HTERT RPE-1 (cell line): ENCODE measurements around the gene SYK.
"Not testable (repeated sequence)": the region's sequence is repeated elsewhere in the genome, so short reads cannot be mapped to it uniquely, and the experiment has no call there.

Experiments used
- in situ Hi-C: fragments of 300-500 bp; cut with MboI; formaldehyde crosslinking; loops from 4 replicates; pipeline ENCODE4 v1.14.3; 2020; ENCODE audit warnings: low sequenced_read_pairs

The SYK gene

GRCh38 chr9:90795084-90795483 lies 6.5 kb upstream of the SYK start:
- in situ Hi-C loops = no loop called here

- in situ Hi-C loops = no loop called here
Observed at GRCh38 chr9:90795871-90796317, 5.7 kb upstream of the SYK start.

GRCh38 chr9:90799271-90799852 lies 2.3 kb upstream of the SYK start:
- in situ Hi-C loops = no loop called here

GRCh38 chr9:90801973-90802322 lies 329 bp downstream of the SYK start:
- in situ Hi-C loops = no loop called here

- in situ Hi-C loops = no loop called here
Observed at GRCh38 chr9:90802386-90802985, 867 bp downstream of the SYK start.

GRCh38 chr9:90803860-90804593 lies 2.4 kb downstream of the SYK start:
- in situ Hi-C loops = no loop called here

DNA sequence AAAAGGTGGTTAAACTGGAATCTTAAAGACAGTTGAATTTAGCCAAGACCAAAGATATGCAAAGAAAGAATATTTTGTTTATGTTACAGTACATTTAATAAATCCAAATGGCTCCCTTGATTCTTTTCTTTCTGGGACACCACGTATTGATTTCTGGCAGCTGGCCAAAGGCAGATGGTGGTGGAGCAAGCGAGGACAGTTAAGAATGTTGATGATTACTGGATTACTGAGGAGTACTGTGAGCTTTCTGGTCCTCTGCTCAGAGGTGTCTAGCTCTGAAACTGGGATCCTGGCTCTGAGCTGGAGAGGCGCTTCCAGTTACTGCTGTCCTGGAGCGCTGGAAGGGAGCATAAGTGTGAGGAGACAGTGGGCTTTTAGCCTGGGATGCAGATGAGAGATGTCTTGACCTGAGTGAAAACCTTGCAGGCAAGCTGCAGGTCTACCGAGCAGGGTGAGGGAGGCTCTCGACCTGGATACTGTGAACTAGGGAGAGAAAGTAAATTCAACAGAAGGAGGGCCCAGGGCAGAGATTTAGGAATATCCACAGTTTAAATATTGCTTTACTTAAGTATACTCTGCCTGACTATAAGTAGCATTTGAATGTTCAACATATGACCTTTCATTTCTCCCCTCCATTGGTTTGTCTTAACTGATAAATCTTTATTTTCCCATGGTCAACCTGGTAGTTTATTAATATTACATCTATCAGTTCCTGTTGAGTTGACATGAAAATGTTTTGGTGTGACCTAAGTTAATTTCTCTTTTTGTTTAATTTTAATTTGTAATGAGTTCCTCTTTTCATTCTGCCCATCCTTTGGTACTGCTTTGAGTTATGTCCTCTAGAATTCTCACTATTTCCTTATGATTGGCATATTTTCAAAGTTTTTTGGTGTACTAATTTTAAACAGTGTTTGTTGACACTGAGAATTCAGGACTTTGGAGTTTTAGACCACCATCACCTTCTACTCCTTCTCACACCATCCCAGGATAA lies 3.7 kb downstream of the SYK start:
- in situ Hi-C loops = no loop called here

DNA sequence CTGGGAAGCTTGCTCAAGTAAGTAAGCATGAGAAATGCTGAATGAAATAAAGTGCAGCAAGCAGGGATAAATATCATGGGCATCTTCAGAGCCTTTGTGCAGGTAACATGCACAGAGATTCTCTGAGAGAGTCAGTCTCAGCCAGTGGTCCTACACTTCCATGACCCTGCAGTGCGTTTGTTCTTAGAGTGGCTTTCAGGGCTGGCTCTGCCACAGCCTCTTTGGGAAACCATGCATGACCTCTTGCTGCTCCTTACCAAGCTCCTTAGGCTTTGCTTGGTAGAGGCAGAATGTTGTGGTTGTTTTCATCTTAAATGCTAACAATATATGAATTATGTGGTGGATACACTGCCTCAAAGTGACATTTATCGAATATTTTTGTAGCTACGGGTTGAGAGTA lies 5.4 kb downstream of the SYK start:
- in situ Hi-C loops = no loop called here

DNA sequence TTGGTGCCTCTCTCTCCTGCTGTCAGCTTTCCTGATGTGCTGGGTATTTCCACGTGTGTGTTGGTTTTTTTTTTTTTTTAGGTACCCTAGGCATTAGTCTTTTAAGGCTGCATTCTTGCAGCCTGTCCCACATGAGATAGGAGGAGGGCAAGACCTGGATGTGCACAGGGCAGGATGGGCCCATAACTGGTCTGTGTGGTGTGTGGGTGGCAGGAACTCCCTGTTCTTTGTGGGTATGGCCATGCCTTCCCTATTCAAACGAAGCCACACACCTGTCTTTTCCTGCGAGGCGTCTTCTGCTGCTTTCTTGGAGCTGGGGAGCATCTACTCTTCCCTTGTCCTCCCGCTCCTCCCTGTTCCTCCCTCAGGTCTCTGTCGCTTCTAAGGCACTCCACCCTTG lies 6.8 kb downstream of the SYK start:
- in situ Hi-C loops = no loop called here

GRCh38 chr9:90808890-90809685 lies 7.5 kb downstream of the SYK start:
- in situ Hi-C loops = no loop called here

- in situ Hi-C loops = no loop called here
Observed at GRCh38 chr9:90810691-90811090, 9.1 kb downstream of the SYK start.

DNA sequence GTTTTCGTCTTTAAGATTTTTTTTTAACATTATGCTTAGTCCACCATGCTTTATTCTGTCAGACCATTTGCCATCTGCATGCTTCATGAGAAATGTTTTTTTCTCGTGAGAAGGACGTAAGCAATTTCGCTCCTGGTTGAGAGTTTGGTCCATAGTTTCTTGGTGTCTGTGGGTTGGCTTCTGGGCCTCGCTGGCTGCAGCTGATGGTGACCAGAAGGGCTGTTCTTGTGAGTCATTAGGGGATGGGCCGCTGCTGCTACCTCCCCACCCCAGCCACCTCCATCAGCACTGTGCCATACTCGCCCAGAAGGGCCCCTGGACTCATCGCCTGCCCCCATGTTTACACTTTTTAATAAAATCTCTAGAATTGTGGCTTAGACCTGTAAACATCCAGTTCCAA lies 11.4 kb downstream of the SYK start:
- in situ Hi-C loops = no loop called here

DNA sequence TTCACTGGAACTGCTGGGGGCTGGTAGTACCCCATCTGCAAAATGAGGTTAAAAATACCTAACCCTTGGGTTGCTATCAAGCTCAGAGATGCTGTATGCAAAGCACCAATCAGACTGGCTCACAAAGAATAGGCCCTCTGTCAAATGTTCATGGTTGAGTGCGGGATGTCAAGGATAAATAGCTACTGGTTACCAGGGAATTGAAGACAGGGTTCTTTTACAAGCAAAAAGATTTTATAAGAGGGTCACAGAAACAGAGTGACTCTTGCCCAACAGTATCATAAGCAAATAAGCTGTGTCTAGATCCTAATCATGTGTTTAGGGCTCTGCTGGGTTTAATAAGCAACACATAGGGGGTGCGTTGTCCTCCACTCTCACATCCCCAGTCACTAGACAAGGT lies 11.9 kb downstream of the SYK start:
- in situ Hi-C loops = no loop called here

DNA sequence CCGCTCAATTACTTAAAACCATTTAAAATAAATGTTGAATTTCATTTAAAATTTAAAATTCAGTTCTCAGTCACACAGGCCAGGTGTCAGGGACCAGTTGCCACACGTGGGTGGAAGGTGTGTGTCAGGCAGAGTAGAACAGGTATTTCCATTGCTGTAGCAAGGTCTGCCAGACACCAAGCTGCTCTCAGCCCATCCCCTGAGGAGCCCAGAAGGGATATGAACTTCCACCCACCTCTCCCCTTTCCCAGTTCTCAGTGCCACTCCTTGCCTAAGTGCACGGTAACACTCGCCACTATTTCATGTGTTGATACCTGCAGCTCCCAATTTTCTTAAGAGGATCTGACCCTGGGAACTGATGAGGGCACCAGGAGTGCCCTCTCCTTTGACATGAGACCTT lies 12.7 kb downstream of the SYK start:
- in situ Hi-C loops = no loop called here

- in situ Hi-C loops = no loop called here
Observed at GRCh38 chr9:90815183-90815943, 13.7 kb downstream of the SYK start.

DNA sequence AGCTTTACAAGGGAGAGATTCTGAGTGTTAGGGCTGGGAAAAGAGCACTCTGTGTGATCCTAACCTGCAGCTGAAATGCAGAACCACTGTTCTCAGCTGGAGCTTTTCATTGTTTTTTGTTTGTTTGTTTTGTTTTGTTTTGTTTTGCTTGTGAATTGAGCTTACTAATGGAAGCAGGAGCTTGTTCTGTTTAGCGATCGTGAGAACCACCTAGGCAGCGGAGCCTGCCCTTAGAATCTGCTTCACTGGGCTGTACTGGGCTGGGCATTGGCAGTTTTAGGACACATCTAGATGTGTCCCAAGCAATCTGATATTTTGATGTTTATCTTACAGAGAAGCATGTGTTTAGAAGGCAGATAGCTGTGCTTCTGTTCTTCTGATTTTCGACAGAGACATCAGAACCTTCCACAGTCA lies 14.3 kb downstream of the SYK start:
- in situ Hi-C loops = no loop called here

- in situ Hi-C loops = no loop called here
Observed at GRCh38 chr9:90816690-90817089, 15.1 kb downstream of the SYK start.

- in situ Hi-C loops = no loop called here
Observed at GRCh38 chr9:90818279-90818678, 16.7 kb downstream of the SYK start.

- in situ Hi-C loops = not testable (repeated sequence)
Observed at GRCh38 chr9:90820406-90820805, 18.8 kb downstream of the SYK start.

- in situ Hi-C loops = not testable (repeated sequence)
Observed at GRCh38 chr9:90821236-90821635, 19.6 kb downstream of the SYK start.
